IPS-20b (cell line): ENCODE measurements around the gene COX5A.

Experiments
- H3K27ac ChIP-seq: one replicate; pipeline ENCODE4 v1.5.1; 2013; ENCODE audit warnings: low read length
- H3K27me3 ChIP-seq: 2 replicates; pipeline ENCODE4 v1.6.1; 2013; ENCODE audit warnings: mild to moderate bottlenecking, low read length, inconsistent platforms; ENCODE audit not compliant: insufficient read depth
- H3K36me3 ChIP-seq: 2 replicates; pipeline ENCODE4 v1.6.1; 2013; ENCODE audit warnings: low read depth, mild to moderate bottlenecking, inconsistent platforms, low read length, moderate library complexity; ENCODE audit not compliant: insufficient read depth
- H3K4me1 ChIP-seq: 2 replicates; pipeline ENCODE4 v1.6.1; 2013; ENCODE audit warnings: mild to moderate bottlenecking, control low read depth, inconsistent platforms, low read length, moderate library complexity; ENCODE audit not compliant: insufficient read depth
- H3K4me3 ChIP-seq: 2 replicates; pipeline ENCODE4 v1.5.1; 2013; ENCODE audit warnings: mild to moderate bottlenecking, low read length, inconsistent platforms
- H3K9ac ChIP-seq: 2 replicates; pipeline ENCODE4 v1.6.1; 2013; ENCODE audit warnings: low read depth, mild to moderate bottlenecking, inconsistent platforms, low read length, moderate library complexity
- H3K9me3 ChIP-seq: 2 replicates; pipeline ENCODE4 v1.6.1; 2013; ENCODE audit warnings: mild to moderate bottlenecking, low read depth, low read length, inconsistent platforms; ENCODE audit not compliant: insufficient read depth

The COX5A gene

DNA sequence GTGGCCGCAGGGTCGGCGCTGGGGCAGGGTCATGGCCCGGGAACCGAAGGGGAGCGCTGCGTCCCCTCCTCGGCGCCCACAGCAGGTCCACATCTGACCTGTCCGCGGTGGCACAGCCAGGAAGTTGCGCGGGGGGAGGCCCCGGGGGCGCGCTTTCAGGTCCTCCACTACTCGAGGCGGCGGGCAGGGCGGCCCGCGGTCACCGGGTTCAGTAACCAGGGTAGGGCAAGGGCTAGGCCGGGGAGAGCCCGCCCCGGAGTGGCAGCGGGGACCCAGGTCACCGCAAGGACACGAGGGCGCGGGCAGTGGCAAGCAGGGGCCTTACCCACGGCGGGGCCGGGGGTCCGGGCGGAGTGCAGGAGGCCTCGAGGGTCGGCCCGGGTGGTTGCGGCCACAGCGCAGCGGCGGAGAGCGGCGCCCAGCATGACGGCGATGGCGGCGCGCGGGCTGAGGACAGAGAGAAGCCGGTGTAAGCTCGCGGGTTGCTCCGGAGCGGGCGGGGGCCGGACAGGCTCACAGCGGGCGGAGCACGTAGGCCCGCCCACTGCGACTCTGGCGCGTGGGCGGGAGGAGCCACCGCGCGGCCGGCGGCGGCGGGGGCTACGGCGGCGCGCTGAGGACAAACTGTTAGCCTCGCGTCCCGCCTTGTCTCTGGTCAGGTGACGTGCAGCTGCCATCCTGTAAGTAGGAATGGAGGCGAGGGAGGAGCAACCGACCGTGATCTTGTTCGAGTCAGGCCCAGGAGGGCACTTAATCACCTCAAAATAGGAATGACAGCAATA, at the start of gene COX5A:
Gene COX5A, minus strand, starts transcription at position 484 of the 782 bp plus-strand sequence. Its CDS starts 59 bp downstream, at position 425.
- Histone ChIP-seq H3K27ac (peak within 1 kb of the TSS; percentile 87), H3K4me1 (peaks cover 4% of the 10 kb centered on the region; the same call in 1 of the 2 replicates)

DNA sequence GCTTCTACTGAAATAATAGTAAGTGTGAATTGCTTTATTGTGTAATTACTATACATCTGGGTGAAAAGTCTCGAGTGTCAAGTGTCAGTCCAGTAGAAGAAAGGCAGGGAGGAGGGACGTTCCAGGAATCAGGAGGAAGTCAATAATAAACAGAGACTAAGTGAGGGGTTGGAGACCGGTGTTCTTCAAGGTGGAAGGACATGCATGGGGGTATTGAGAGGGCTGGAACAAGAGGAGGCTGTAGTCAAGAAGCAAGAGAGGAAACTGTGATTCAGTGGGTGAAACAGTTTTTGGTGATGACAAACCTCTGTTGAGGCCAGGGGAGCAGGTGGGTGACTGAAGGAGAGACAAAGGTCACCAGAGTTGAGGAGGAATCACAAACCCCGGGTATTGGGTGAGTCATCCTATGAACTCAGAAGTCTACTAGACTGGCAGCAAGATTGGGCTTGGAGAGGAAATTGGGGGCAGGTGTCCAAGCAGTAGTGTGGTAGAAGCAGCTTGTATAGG, 45.9 kb upstream of the COX5A start:
- Histone ChIP-seq H3K27me3 (no peaks in the 10 kb centered on the region), H3K4me1 (no peaks in the 10 kb centered on the region; the same call in 1 of the 2 replicates), H3K9me3 (no peaks in the 10 kb centered on the region), H3K9ac (no peak overlapping the region), H3K4me3 (no peak overlapping the region), H3K27ac (no peak overlapping the region), H3K36me3 (no peaks in the 10 kb centered on the region)

More for the DNA sequence above, at the start of gene COX5A:
- H3K36me3 ChIP-seq = peaks cover 11% of the 10 kb centered on the region; the same call in 1 of the 2 replicates
- H3K4me3 ChIP-seq = peak within 1 kb of the TSS; percentile 100
- no peaks in the 10 kb centered on the region for H3K27me3 ChIP-seq
- H3K9me3 ChIP-seq = no peaks in the 10 kb centered on the region
- peak within 1 kb of the TSS; percentile 98 for H3K9ac ChIP-seq

DNA sequence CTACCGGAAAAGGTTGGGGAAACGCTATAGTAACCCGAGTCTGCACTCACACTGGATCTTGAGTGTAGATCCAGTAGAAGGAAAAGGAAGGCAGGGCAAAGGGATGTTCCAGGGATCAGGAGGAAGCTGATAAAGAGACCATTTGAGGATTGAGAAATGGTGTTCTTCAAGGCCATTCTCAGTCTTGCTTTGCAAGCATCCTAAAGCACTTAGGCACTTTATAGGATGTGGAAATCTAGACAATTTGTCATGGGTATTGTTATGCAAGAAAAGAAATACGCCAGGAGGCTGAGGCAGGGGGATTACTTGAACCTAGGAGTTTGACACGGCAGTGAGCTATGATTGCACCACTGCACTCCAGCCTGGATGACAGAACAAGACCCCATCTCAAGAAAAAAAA, 44.3 kb upstream of the COX5A start:
- H3K36me3 ChIP-seq = no peaks in the 10 kb centered on the region
- H3K9me3 ChIP-seq = no peaks in the 10 kb centered on the region
- no peaks in the 10 kb centered on the region for H3K27me3 ChIP-seq
- no peaks in the 10 kb centered on the region; the same call in 1 of the 2 replicates for H3K4me1 ChIP-seq
- H3K27ac ChIP-seq = no peak overlapping the region
- H3K9ac ChIP-seq = no peak overlapping the region
- no peak overlapping the region for H3K4me3 ChIP-seq

DNA sequence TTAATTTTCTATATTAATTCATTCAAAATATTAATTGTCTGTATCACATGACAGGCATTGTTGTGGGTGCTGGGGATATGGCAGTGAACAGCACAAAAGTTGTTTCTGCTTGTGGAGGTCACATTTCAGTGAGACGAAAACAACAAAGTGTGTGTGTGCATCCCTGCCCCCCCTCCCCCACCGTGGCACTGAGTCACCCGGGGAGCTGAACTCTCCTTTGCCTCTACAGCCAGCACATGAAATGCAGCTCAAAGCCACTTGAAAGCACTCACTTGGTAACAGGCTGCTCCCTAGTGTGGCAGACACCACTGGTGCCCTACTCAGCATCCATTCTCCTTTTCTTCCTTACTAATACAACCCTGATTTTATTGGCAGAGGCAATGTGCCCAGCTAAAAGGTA, 40.6 kb upstream of the COX5A start:
- H3K36me3 ChIP-seq = no peaks in the 10 kb centered on the region
- no peak overlapping the region for H3K9ac ChIP-seq
- H3K27ac ChIP-seq = no peak overlapping the region
- no peak overlapping the region for H3K4me3 ChIP-seq
- H3K27me3 ChIP-seq = no peaks in the 10 kb centered on the region
- H3K4me1 ChIP-seq = no peaks in the 10 kb centered on the region
- no peaks in the 10 kb centered on the region for H3K9me3 ChIP-seq

DNA sequence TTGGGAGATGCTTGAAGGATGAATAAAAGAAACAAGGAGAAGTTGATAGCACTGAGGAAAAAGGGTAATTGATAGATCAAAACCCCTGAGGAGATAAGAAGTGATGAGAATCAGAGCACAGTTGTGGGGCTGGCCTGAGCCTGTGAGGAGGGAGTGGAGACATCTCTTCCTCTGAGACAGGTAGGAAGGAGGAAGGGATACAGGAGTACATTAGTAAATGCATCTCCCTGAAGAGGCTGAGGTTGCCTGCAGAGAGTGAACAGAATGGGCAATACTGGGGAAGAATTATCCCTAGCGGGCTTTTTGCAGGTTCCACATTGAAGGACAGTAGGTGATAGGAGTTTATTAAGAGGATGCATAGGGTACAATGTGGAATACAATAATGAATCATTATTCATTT, 40.2 kb upstream of the COX5A start:
- H3K9me3 ChIP-seq = no peaks in the 10 kb centered on the region
- no peaks in the 10 kb centered on the region for H3K36me3 ChIP-seq
- no peaks in the 10 kb centered on the region for H3K4me1 ChIP-seq
- no peak overlapping the region for H3K9ac ChIP-seq
- no peaks in the 10 kb centered on the region for H3K27me3 ChIP-seq
- no peak overlapping the region for H3K27ac ChIP-seq
- no peak overlapping the region for H3K4me3 ChIP-seq

DNA sequence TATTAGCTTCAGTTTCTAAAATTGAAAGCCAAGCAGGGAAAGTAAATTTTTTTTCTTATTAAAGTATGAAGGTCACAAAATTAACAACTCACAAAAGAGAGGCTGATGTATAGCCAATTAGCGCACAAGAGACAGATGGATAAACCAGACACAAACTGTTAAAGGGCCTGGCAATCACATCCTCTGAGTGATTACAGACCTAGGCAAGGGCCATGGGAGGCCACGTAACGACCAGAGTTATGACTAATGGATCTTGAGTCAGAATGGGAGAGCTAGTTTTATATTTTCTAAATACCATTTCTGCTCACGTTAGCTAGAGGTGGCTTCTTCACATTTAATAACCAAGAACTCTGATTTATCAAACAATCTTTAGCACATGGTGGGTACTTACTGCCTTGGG, 39.7 kb upstream of the COX5A start:
- no peak overlapping the region for H3K27ac ChIP-seq
- no peaks in the 10 kb centered on the region for H3K27me3 ChIP-seq
- H3K4me3 ChIP-seq = no peak overlapping the region
- no peaks in the 10 kb centered on the region for H3K9me3 ChIP-seq
- no peaks in the 10 kb centered on the region for H3K36me3 ChIP-seq
- no peak overlapping the region for H3K9ac ChIP-seq
- no peaks in the 10 kb centered on the region for H3K4me1 ChIP-seq

DNA sequence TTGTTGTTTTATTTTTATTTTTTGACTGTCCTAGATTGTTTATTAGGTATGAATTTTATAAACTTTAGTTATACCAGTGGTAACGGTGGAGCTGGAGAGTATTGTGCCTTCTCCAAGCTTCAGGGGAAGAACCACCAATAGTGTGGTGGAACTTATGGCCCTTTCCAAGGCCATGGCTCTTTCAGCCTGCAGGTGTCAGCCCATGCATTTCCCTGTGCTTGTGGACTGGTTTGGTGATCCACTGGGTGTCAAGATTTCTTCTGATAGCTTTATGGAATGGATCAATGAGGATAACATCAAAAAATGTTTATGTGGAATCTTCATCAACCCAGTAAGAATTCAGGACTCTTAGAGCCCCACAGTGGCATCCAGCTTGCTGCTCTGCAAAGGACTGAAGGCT, 38.3 kb upstream of the COX5A start:
- Histone ChIP-seq H3K36me3 (no peaks in the 10 kb centered on the region), H3K4me3 (no peak overlapping the region), H3K9me3 (no peaks in the 10 kb centered on the region), H3K9ac (no peak overlapping the region), H3K27ac (no peak overlapping the region), H3K4me1 (no peaks in the 10 kb centered on the region), H3K27me3 (no peaks in the 10 kb centered on the region)

DNA sequence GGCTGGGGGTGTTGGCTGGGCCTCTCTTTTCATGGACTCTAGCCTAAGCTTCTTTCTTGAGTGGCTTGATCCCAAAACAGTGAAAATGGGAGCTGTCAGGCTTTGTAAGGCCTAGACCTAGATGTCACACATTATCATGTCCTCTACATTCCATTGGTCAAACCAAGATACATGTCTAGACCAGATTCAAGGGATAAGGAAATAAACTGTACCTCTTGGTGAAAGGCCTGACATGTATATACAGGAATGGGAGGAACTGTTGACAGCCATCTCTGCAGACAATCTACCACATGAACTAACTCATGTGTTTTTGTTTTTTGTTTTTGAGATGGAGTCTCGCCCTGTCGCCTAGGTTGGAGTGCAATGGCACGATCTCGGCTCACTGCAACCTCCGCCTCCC, 29.8 kb upstream of the COX5A start:
- Histone ChIP-seq H3K4me3 (no peak overlapping the region), H3K4me1 (no peaks in the 10 kb centered on the region), H3K9me3 (no peaks in the 10 kb centered on the region), H3K27me3 (peaks cover 9% of the 10 kb centered on the region), H3K9ac (no peak overlapping the region), H3K27ac (no peak overlapping the region), H3K36me3 (no peaks in the 10 kb centered on the region)

DNA sequence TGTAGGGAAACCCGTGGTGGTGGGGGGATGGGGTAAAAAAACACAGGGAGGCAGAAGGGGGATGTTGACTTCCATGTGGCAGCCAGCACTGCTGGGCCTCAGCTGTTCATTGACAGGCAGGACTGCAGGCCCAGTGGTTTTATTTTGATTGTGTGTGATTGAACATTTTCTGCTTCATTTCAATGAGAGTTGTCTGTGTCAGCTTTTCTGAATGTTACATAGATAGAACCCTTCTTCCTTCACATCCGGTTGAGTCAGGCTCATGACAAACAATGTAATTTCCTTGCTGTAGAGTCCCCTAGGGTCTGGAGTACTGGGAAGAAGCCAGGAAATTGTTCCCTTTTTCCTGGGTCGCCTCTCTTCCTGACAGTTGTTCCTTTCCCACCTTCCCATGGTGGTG, 26.9 kb upstream of the COX5A start:
- Histone ChIP-seq H3K27me3 (peaks cover 29% of the 10 kb centered on the region), H3K27ac (no peak overlapping the region), H3K9me3 (no peaks in the 10 kb centered on the region), H3K4me3 (no peak overlapping the region), H3K9ac (no peak overlapping the region), H3K4me1 (no peaks in the 10 kb centered on the region), H3K36me3 (no peaks in the 10 kb centered on the region)

DNA sequence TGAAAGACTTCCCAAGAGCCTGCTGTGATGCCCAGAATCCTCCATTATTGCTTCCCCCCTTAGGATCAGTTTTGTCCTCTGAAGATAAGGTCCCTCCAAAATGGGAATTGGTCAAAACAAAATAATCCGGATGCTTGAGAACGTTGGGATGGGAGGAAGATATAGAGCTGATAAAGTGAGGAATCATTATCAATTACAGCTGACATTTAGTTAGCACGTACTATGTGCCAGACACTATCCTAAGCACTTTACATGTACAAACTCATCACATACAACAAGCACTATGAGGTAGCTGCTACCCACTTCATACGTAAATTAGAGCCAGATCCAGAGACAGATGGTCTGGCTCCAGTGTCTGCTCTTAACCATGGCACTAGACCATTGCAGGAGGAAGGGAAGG, 25.3 kb upstream of the COX5A start:
- Histone ChIP-seq H3K9ac (no peak overlapping the region), H3K4me1 (no peaks in the 10 kb centered on the region; the same call in 1 of the 2 replicates), H3K9me3 (no peaks in the 10 kb centered on the region), H3K27ac (no peak overlapping the region), H3K36me3 (no peaks in the 10 kb centered on the region), H3K4me3 (no peak overlapping the region), H3K27me3 (peaks cover 45% of the 10 kb centered on the region)

DNA sequence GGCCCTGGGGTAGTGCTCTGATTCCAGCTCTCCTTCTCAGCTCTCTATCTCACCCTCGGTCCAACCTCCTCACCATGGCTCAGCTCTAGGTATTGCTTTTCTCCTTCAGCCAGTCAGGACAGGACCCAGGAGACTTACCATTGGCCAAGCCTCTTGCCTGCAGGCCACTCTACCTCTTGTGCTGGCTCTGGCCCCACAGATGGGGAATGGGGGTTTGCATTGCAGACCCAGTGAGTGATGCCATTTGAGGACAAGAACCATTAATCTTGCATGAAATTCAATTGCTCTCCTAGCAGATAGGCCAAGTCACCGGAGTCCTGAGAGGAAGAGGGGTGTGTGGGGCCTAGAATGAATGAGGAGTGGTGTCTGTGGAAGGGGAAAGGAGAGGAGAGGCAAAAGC, 24.8 kb upstream of the COX5A start:
- peaks cover 50% of the 10 kb centered on the region for H3K27me3 ChIP-seq
- H3K4me1 ChIP-seq = no peaks in the 10 kb centered on the region; the same call in 1 of the 2 replicates
- H3K36me3 ChIP-seq = no peaks in the 10 kb centered on the region
- no peaks in the 10 kb centered on the region for H3K9me3 ChIP-seq
- H3K9ac ChIP-seq = no peak overlapping the region
- H3K4me3 ChIP-seq = no peak overlapping the region
- H3K27ac ChIP-seq = no peak overlapping the region

DNA sequence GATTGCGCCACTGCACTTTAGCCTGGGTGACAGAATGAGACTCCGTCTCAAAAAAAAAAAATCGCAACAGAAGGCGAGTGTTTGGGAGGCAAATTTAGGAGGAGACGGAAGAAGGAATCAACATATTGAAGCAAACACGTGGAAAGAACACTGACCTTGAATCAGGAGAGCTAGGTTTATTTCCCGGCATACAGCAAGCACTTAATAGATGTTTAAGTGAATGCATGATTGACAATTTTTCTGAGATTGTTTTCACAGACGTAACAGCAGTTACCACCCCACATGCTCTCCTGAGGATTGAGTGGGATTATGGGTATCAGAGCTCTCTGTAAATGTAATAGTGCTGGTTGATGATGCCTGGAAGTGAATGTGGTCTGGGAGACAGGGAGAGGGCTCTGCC, 24.3 kb upstream of the COX5A start:
- Histone ChIP-seq H3K27ac (no peak overlapping the region), H3K36me3 (no peaks in the 10 kb centered on the region), H3K9me3 (no peaks in the 10 kb centered on the region), H3K4me3 (no peak overlapping the region), H3K9ac (no peak overlapping the region), H3K4me1 (no peaks in the 10 kb centered on the region; the same call in 1 of the 2 replicates), H3K27me3 (peaks cover 55% of the 10 kb centered on the region)
